Keratinocyte (primary cell): Measurements from ENCODE around the gene TMEM139.

Experiments used
- CTCF ChIP-seq, 3 experiments: IDR thresholded peaks in 1 of 3; conservative IDR thresholded peaks in 1 of 3; optimal IDR thresholded peaks in 1 of 3; 2 replicates in 2 of 3; 3 replicates in 1 of 3; pipeline versions ENCODE3 to v1.5.1; 2011; ENCODE audit warnings: low read length in 3 of 3, mild to moderate bottlenecking in 3 of 3, moderate library complexity in 2 of 3, control low read depth in 1 of 3, inconsistent platforms in 1 of 3; ENCODE audit not compliant: insufficient read depth in 2 of 3; ENCODE audit errors: extremely low read depth in 1 of 3
- EZH2 ChIP-seq: IDR thresholded peaks from one replicate; pipeline ENCODE4 v1.6.1; 2012; ENCODE audit warnings: inconsistent platforms, mild to moderate bottlenecking, low read length, moderate library complexity

GRCh38 chr7:143255564-143255963 lies 29.2 kb upstream of the TMEM139 start:
- TF ChIP-seq CTCF (optimal IDR thresholded peaks at IDR 0.05 in 1 of 3, IDR thresholded peaks at IDR 0.05 in 1 of 3, conservative IDR thresholded peaks at IDR 0.05 in 1 of 3; ENCODE audit: extremely low read depth in 1 of 3, insufficient read depth in 2 of 3, low read length in 3 of 3) (no peak), EZH2 (no peak)
